ENCODE results near the gene GAK. TPM values are rescaled to one million over a fixed set of nuclear protein-coding genes. Genes with fewer than 3 reads are reported as not detected.

Gene GAK
- total RNA-seq, 1 experiment from 2014 or later, result 86.6 TPM

DNA sequence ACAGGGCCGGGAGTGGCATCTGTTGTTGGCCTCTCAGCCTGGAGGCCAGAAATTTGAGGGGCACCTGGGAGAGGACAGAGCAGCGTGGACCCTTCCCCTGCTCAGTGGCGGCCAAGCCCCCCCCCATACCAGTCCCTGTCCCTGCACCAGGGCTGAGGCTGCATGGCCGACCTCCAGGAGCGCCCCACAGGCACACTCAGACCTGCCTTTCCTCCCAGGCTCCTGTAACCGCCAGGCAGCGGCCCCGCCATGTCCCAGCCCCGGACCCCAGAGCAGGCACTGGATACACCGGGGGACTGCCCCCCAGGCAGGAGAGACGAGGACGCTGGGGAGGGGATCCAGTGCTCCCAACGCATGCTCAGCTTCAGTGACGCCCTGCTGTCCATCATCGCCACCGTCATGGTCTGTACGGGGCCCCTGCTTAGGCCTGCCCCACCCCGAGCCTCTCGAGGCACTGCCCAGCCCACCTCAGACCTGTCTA, 15.4 kb upstream of the GAK start:
- ChIA-PET POLR2A (no interaction called here), CTCF (no interaction called here)
- in situ Hi-C loops (cut with HindIII; ENCODE audit: low pct_unique_long_range_greater_than_20kb, low sequenced_read_pairs) (no loop called here), intact Hi-C loops (cut with micrococcal nuclease; ENCODE audit: unreplicated experiment) (no loop called here)
- H3K9me3 ChIP-seq (ENCODE audit: control insufficient read depth, insufficient read depth, low read depth, low read length), result no peaks in the 10 kb centered on the region
- TF ChIP-seq, protein P1, sequence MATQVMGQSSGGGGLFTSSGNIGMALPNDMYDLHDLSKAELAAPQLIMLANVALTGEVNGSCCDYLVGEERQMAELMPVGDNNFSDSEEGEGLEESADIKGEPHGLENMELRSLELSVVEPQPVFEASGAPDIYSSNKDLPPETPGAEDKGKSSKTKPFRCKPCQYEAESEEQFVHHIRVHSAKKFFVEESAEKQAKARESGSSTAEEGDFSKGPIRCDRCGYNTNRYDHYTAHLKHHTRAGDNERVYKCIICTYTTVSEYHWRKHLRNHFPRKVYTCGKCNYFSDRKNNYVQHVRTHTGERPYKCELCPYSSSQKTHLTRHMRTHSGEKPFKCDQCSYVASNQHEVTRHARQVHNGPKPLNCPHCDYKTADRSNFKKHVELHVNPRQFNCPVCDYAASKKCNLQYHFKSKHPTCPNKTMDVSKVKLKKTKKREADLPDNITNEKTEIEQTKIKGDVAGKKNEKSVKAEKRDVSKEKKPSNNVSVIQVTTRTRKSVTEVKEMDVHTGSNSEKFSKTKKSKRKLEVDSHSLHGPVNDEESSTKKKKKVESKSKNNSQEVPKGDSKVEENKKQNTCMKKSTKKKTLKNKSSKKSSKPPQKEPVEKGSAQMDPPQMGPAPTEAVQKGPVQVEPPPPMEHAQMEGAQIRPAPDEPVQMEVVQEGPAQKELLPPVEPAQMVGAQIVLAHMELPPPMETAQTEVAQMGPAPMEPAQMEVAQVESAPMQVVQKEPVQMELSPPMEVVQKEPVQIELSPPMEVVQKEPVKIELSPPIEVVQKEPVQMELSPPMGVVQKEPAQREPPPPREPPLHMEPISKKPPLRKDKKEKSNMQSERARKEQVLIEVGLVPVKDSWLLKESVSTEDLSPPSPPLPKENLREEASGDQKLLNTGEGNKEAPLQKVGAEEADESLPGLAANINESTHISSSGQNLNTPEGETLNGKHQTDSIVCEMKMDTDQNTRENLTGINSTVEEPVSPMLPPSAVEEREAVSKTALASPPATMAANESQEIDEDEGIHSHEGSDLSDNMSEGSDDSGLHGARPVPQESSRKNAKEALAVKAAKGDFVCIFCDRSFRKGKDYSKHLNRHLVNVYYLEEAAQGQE (IDR thresholded peaks at IDR 0.05; ENCODE audit: insufficient read depth in 1 of 2, low read depth in 2 of 2, low read length in 1 of 2), result no peak
- TF ChIP-seq TCF7L2 (IDR thresholded peaks at IDR 0.05; ENCODE audit: low read depth, low read length), result no peak
- TF ChIP-seq SIN3A (IDR thresholded peaks at IDR 0.05; ENCODE audit: borderline replicate concordance, insufficient read depth, low read depth, low read length), result no peak
- H3K36me3 ChIP-seq (ENCODE audit: control insufficient read depth, insufficient read depth, low read length), result no peaks in the 10 kb centered on the region
- H3K27me3 ChIP-seq (ENCODE audit: control insufficient read depth, insufficient read depth, low read length), result no peaks in the 10 kb centered on the region
- no peak overlapping the region for H3K27ac ChIP-seq (ENCODE audit: low read length)
- DNase-seq (ENCODE audit: low read depth, low spot score), result no peak
- H3K4me3 ChIP-seq (ENCODE audit: low read depth in 2 of 2, low read length in 2 of 2), result no peak overlapping the region
- no TSS peak for BruUV-seq (replicated peaks)
- no peak for ATAC-seq
- no peaks in the 10 kb centered on the region for H3K4me1 ChIP-seq (ENCODE audit: control insufficient read depth, insufficient read depth, low read length)

DNA sequence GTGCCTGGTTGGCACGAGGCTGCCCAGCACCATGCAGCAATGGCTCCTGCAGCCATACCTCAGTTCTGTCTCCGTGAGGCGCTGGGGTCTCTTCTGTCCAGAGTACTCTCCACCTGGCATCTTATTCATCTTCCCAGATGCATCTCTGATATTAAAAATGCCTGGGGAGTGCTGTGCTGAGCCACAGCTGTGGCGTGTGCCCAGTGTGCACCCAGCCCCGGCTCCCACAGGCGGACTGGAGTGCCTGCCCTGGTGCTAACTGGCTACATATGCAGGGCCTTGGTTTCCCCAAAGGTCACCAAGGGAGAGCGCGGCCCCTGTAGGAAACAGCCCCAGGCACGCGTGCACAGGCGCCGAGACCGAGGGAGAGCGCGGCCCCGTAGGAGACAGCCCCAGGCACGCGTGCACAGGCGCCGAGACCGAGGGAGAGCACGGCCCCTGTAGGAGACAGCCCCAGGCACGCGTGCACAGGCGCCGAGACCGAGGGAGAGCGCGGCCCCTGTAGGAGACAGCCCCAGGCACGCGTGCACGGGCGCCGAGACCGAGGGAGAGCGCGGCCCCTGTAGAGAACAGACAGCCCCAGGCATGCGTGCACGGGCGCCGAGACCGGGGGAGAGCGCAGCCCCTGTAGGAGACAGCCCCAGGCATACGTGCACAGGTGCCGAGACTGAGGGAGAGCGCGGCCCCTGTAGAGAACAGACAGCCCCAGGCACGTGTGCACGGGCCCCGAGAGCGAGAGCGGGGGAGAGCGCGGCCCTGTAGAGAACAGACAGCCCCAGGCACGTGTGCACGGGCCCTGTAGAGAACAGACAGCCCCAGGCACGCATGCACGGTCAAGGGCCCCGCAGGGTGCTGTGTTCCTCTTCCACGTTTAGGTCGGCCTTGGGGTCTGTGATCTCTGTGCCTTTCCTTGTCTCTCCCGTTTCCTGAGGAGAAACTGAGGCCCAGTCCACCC, 14.7 kb upstream of the GAK start:
- no peaks in the 10 kb centered on the region for H3K27me3 ChIP-seq (ENCODE audit: control insufficient read depth, insufficient read depth, low read length)
- no peak overlapping the region for H3K4me3 ChIP-seq (ENCODE audit: low read depth in 2 of 2, low read length in 2 of 2)
- no peaks in the 10 kb centered on the region for H3K36me3 ChIP-seq (ENCODE audit: control insufficient read depth, insufficient read depth, low read length)
- H3K27ac ChIP-seq (ENCODE audit: low read length), result no peak overlapping the region
- DNase-seq (ENCODE audit: low read depth, low spot score) (no peak), ATAC-seq (no peak)
- intact Hi-C loops (cut with micrococcal nuclease; ENCODE audit: unreplicated experiment) (no loop called here), in situ Hi-C loops (cut with HindIII; ENCODE audit: low pct_unique_long_range_greater_than_20kb, low sequenced_read_pairs) (no loop called here)
- ChIA-PET POLR2A (interaction anchor here (0.6 kb wide), 1 partner anchor 10 kb away, joined by 5 read pairs; no protein-coding TSS in a partner anchor), CTCF (no interaction called here)
- no peaks in the 10 kb centered on the region for H3K4me1 ChIP-seq (ENCODE audit: control insufficient read depth, insufficient read depth, low read length)
- no TSS peak for BruUV-seq (replicated peaks)
- H3K9me3 ChIP-seq (ENCODE audit: control insufficient read depth, insufficient read depth, low read depth, low read length), result no peaks in the 10 kb centered on the region
- TF ChIP-seq POLR2AphosphoS5 (IDR thresholded peaks at IDR 0.05; ENCODE audit: low read depth, low read length), result no peak
- no peak for TF ChIP-seq SIN3A (IDR thresholded peaks at IDR 0.05; ENCODE audit: borderline replicate concordance, insufficient read depth, low read depth, low read length)
- TF ChIP-seq, protein P1 (IDR thresholded peaks at IDR 0.05; ENCODE audit: insufficient read depth in 1 of 2, low read depth in 2 of 2, low read length in 1 of 2), result no peak
- TF ChIP-seq, protein P2, sequence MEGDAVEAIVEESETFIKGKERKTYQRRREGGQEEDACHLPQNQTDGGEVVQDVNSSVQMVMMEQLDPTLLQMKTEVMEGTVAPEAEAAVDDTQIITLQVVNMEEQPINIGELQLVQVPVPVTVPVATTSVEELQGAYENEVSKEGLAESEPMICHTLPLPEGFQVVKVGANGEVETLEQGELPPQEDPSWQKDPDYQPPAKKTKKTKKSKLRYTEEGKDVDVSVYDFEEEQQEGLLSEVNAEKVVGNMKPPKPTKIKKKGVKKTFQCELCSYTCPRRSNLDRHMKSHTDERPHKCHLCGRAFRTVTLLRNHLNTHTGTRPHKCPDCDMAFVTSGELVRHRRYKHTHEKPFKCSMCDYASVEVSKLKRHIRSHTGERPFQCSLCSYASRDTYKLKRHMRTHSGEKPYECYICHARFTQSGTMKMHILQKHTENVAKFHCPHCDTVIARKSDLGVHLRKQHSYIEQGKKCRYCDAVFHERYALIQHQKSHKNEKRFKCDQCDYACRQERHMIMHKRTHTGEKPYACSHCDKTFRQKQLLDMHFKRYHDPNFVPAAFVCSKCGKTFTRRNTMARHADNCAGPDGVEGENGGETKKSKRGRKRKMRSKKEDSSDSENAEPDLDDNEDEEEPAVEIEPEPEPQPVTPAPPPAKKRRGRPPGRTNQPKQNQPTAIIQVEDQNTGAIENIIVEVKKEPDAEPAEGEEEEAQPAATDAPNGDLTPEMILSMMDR (IDR thresholded peaks at IDR 0.05), result no peak
- TF ChIP-seq TCF7L2 (IDR thresholded peaks at IDR 0.05; ENCODE audit: low read depth, low read length), result no peak

Data from Panc1 (cell line).